Brain microvascular endothelial cell (primary cell): ENCODE measurements around the gene BTBD16.

Source experiments
- DNase-seq: peaks from one replicate; pipeline ENCODE4 v3.0.0-alpha.2; 2020
- H3K27ac ChIP-seq: fragments of 250-450 bp; sonication (Bioruptor Pico); 2 replicates; pipeline ENCODE4 v1.5.1; 2020; ENCODE audit warnings: mild to moderate bottlenecking, moderate library complexity
- H3K27me3 ChIP-seq: fragments of 250-450 bp; sonication (Bioruptor Pico); replicated peaks from 2 replicates; pipeline ENCODE4 v1.5.1; 2020; ENCODE audit warnings: mild to moderate bottlenecking
- H3K36me3 ChIP-seq: fragments of 250-450 bp; sonication (Bioruptor Pico); replicated peaks from 2 replicates; pipeline ENCODE4 v1.5.1; 2020; ENCODE audit warnings: mild to moderate bottlenecking
- H3K4me3 ChIP-seq: 2 replicates; pipeline ENCODE4 v1.5.1; 2011; ENCODE audit warnings: low read depth, mild to moderate bottlenecking, control low read depth, low read length, moderate library complexity
- CTCF ChIP-seq: IDR thresholded peaks from 2 replicates; pipeline ENCODE4 v1.5.1; 2011; ENCODE audit warnings: low read depth, mild to moderate bottlenecking, moderate library complexity, low read length, control low read depth, inconsistent platforms; ENCODE audit errors: missing control alignments
- in situ Hi-C: cut with HindIII; loops from 2 replicates; pipeline ENCODE4 v1.10.0; 2017; ENCODE audit warnings: low sequenced_read_pairs, low pct_ligation_motif_present

BTBD16 gene

GRCh38 chr10:122267849-122268737 is 3.0 kb upstream of the BTBD16 start:
- Histone ChIP-seq H3K27ac (no peak overlapping the region), H3K27me3 (no peaks in the 10 kb centered on the region), H3K4me3 (no peak overlapping the region), H3K36me3 (peaks cover 2% of the 10 kb centered on the region)
- peak; percentile 99 for TF ChIP-seq CTCF
- in situ Hi-C loops, result no loop called here
- DNase-seq, result peak; percentile 31

- Histone ChIP-seq H3K27me3 (no peaks in the 10 kb centered on the region), H3K27ac (no peak overlapping the region), H3K4me3 (no peak overlapping the region), H3K36me3 (peaks cover 2% of the 10 kb centered on the region)
- no peak for TF ChIP-seq CTCF
- DNase-seq, result no peak
- in situ Hi-C loops, result no loop called here
Observed at GRCh38 chr10:122269059-122269687, 1.9 kb upstream of the BTBD16 start.

GRCh38 chr10:122273966-122274545 is 3.0 kb downstream of the BTBD16 start:
- TF ChIP-seq CTCF, result no peak
- in situ Hi-C loops, result no loop called here
- Histone ChIP-seq H3K36me3 (peaks cover 2% of the 10 kb centered on the region), H3K27me3 (no peaks in the 10 kb centered on the region), H3K27ac (no peak overlapping the region), H3K4me3 (no peak overlapping the region)
- DNase-seq, result no peak

- DNase-seq, result peak; percentile 65
- no peak overlapping the region for H3K27ac ChIP-seq
- peak; percentile 31 for TF ChIP-seq CTCF
- in situ Hi-C loops, result loop anchor here (25.0 kb wide), 1 partner anchor 161 kb away; no protein-coding TSS in a partner anchor
- H3K4me3 ChIP-seq, result no peak overlapping the region
- H3K36me3 ChIP-seq, result no peaks in the 10 kb centered on the region
- no peaks in the 10 kb centered on the region for H3K27me3 ChIP-seq
Observed at GRCh38 chr10:122276611-122277208, 5.6 kb downstream of the BTBD16 start.

GRCh38 chr10:122277526-122278136 is 6.5 kb downstream of the BTBD16 start:
- DNase-seq, result no peak
- Histone ChIP-seq H3K27me3 (no peaks in the 10 kb centered on the region), H3K27ac (no peak overlapping the region), H3K36me3 (no peaks in the 10 kb centered on the region), H3K4me3 (no peak overlapping the region)
- no peak for TF ChIP-seq CTCF
- in situ Hi-C loops, result loop anchor here (25.0 kb wide), 1 partner anchor 160 kb away; no protein-coding TSS in a partner anchor
